ENCODE results near the gene INKA1.

INKA1 gene

DNA sequence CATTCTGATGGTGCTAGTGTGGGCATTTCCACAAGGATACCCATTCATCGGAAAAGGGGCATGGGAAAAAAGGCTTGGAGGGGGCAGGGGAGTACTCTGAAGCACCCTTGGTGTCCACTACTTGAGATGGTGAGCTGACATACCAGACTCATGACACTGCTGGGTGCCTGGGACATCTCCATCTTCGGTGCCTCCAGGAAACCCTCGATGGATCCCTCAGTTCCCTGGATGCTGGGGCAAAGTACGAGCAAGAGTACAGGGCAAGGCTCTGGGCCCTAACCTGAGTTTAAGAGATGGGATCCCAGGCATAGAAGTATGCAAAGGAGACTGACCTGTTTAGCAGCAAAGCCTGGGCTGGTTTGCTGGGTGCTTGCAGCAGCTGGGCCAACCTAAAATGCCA lies 11.5 kb upstream of the INKA1 start:
- no peaks in the 10 kb centered on the region for H3K27me3 ChIP-seq (replicated peaks)
- no peak for DNase-seq
- no peaks in the 10 kb centered on the region for H3K36me3 ChIP-seq (replicated peaks)
- no peak overlapping the region for H3K4me3 ChIP-seq (ENCODE audit: low read depth, low read length)
- TF ChIP-seq, protein P1, sequence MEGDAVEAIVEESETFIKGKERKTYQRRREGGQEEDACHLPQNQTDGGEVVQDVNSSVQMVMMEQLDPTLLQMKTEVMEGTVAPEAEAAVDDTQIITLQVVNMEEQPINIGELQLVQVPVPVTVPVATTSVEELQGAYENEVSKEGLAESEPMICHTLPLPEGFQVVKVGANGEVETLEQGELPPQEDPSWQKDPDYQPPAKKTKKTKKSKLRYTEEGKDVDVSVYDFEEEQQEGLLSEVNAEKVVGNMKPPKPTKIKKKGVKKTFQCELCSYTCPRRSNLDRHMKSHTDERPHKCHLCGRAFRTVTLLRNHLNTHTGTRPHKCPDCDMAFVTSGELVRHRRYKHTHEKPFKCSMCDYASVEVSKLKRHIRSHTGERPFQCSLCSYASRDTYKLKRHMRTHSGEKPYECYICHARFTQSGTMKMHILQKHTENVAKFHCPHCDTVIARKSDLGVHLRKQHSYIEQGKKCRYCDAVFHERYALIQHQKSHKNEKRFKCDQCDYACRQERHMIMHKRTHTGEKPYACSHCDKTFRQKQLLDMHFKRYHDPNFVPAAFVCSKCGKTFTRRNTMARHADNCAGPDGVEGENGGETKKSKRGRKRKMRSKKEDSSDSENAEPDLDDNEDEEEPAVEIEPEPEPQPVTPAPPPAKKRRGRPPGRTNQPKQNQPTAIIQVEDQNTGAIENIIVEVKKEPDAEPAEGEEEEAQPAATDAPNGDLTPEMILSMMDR (IDR thresholded peaks at IDR 0.05; ENCODE audit: low read depth, low read length, missing control alignments), result no peak
- in situ Hi-C loops (cut with HindIII; ENCODE audit: low pct_ligation_motif_present, low sequenced_read_pairs), result no loop called here
- no peak overlapping the region for H3K27ac ChIP-seq

DNA sequence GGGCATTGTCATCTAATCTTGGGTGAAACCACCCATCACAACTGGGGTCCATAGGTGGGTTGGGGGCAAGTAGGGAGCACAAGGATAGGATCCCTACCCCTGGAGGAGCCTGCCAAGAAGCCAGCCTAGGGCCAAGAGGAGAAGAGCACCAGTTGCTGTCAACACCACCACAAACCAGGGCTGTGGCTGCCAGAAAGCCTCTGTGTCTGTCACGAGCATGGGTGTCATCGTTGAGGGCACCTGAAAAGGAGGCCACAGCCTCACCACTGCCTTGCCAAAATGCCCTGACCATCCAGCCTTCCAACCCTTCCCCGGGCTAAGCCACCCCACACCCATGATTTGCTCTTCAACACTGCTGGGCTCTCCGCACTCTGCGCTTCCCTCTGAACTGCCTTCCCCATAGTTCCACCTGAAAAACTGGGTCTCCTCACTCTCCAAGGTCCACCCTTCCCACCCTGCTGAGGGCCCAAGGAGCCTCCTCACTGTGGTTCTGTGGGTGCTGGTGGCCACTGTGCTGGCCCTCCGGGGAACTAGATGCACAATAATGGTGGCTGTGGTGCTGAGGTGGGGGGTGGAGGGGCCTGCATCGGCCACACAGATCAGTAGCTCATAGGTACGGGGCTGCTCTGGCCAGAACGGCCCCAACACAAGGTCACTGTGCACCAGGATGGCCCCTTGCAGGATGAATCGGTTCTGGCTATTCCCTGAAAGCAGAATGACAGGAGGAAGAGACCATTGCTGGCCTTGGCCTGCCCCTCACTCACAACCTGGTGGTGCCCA lies 10.5 kb upstream of the INKA1 start:
- Histone ChIP-seq H3K27ac (no peak overlapping the region), H3K36me3 (replicated peaks) (no peaks in the 10 kb centered on the region), H3K27me3 (replicated peaks) (no peaks in the 10 kb centered on the region), H3K4me3 (ENCODE audit: low read depth, low read length) (no peak overlapping the region)
- in situ Hi-C loops (cut with HindIII; ENCODE audit: low pct_ligation_motif_present, low sequenced_read_pairs), result no loop called here
- no peak for DNase-seq
- TF ChIP-seq, protein P1 (IDR thresholded peaks at IDR 0.05; ENCODE audit: low read depth, low read length, missing control alignments), result no peak

DNA sequence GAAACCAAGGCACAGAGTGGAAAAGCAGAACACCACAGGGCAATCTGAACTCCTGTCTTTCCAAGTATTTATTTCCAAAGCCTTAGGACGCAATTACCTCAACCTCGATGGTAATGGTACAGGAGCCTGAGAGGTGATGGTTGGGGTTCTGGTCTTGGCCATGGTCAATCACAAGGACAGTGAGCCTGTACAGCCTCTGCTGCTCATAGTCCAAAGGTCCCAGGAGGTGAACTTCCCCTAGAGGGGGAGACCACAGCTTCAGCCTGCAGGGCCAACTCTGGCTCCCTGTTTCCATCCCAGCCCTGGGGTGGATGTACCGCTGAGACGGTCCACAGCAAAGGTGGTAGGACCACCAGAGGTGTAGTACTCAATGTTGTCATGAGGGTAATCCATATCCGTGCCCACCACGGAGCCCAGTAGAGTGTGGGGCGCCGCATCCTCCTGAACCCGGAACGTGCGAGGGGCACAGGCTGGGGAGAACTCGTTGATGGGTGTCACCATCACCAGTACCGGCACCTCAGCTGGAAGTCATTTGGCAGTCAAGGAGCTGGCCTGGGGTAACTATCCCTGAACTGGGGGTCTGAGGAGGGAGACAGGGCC lies 9.5 kb upstream of the INKA1 start:
- Histone ChIP-seq H3K27ac (no peak overlapping the region), H3K4me3 (ENCODE audit: low read depth, low read length) (no peak overlapping the region), H3K36me3 (replicated peaks) (no peaks in the 10 kb centered on the region), H3K27me3 (replicated peaks) (no peaks in the 10 kb centered on the region)
- TF ChIP-seq, protein P1 (IDR thresholded peaks at IDR 0.05; ENCODE audit: low read depth, low read length, missing control alignments), result no peak
- in situ Hi-C loops (cut with HindIII; ENCODE audit: low pct_ligation_motif_present, low sequenced_read_pairs), result no loop called here
- DNase-seq, result no peak

DNA sequence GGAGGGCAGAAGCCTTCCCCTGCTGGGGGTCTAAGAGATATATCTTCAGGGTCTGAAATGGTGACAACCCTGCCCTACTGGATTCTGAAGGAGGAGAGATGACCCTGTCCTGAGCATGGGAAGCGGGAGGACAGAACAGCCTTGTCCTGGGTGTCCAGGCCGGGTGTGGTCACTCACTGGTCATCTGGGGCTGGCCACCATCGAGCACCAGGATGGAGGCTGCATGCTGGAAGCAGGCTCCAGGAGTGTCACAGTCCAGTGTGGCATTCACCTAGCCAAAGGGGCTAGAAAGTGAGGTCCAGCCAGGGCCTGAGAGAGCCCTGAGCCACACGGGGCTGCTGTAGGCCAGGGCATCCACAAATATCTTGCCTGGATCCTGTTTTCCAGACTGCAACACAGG lies 8.6 kb upstream of the INKA1 start:
- TF ChIP-seq, protein P1 (IDR thresholded peaks at IDR 0.05; ENCODE audit: low read depth, low read length, missing control alignments), result no peak
- in situ Hi-C loops (cut with HindIII; ENCODE audit: low pct_ligation_motif_present, low sequenced_read_pairs), result no loop called here
- H3K27me3 ChIP-seq (replicated peaks), result no peaks in the 10 kb centered on the region
- no peak overlapping the region for H3K27ac ChIP-seq
- H3K36me3 ChIP-seq (replicated peaks), result no peaks in the 10 kb centered on the region
- no peak for DNase-seq
- H3K4me3 ChIP-seq (ENCODE audit: low read depth, low read length), result no peak overlapping the region

DNA sequence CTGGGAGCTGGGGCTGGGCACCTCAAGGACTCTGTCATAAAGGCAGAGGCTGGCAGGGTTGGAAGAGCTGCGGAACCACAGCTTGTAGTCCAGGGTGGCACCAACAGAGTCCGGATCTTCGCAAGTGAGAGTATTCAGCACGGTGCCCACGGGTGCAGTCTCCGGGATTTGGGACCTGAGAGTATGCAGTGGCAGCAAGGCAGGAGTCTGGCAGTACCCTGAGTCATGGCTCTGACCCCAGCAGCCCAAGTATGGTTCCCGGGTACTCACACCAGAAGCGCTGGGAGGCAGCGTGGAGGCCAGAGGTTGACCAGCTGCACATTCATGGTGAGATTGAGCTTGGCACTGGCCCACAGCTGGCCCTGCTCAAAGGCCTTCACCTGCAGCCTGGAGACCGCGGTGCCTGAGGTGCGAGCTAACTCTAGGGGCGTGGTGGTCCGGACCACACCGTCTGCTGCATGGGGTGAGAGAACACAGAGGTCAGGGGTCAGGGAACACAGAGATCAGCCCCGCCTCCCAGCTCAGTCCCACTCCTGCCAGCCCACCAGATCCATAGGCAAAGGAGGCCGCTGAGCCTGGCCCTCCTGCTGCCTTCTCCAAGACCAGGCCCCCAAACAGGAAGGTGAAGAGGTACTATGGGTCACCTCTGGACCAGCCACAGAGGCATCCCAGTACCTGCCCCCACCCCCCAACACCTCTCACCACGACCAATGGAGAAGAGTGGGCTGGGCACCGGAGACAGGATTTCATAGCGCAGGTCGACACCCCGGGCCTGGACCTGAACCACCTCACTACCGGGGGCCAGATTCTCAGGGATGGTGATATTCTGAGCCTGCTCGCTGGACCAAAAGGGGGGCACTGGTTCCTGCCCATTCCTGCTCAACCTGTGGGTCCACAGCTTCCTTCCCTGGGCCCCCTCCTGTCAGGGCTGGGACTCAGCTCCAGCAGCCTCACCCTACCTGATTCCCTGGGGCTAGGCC lies 7.8 kb upstream of the INKA1 start:
- no peak for DNase-seq
- no peak overlapping the region for H3K4me3 ChIP-seq (ENCODE audit: low read depth, low read length)
- no peaks in the 10 kb centered on the region for H3K27me3 ChIP-seq (replicated peaks)
- in situ Hi-C loops (cut with HindIII; ENCODE audit: low pct_ligation_motif_present, low sequenced_read_pairs), result no loop called here
- H3K27ac ChIP-seq, result no peak overlapping the region
- TF ChIP-seq, protein P1 (IDR thresholded peaks at IDR 0.05; ENCODE audit: low read depth, low read length, missing control alignments), result no peak
- no peaks in the 10 kb centered on the region for H3K36me3 ChIP-seq (replicated peaks)
